Left lung (tissue), 10 donors: ENCODE measurements around the gene ZNF683. TPM values are rescaled to one million over a fixed set of nuclear protein-coding genes. Genes with fewer than 3 reads are reported as not detected.
"Not testable (repeated sequence)": the region's sequence is repeated elsewhere in the genome, so short reads cannot be mapped to it uniquely, and the experiment has no call there.

Experiments
- ATAC-seq: fragments of 200-7000 bp; cut with Tn5 transposase; one replicate; pipeline ENCODE4 v1.9.1; 2020; ENCODE audit warnings: moderate library complexity
- DNase-seq, 4 donors: peaks; one replicate each; pipeline ENCODE4 v3.0.0-alpha.2; 2013 to 2020
- H3K27ac ChIP-seq, 2 donors: fragments of 200-600 bp; sonication (generic) in 1 of 2; one replicate each; pipeline versions ENCODE4 v1.5.0 to v1.8.0; 2020 to 2021
- H3K27me3 ChIP-seq, 2 donors: fragments of 200-600 bp; sonication (generic) in 1 of 2; one replicate each; pipeline versions ENCODE4 v1.5.0 to v1.8.0; 2020 to 2021
- H3K36me3 ChIP-seq, 2 donors: fragments of 200-600 bp; sonication (generic) in 1 of 2; one replicate each; pipeline versions ENCODE4 v1.5.0 to v1.8.0; 2020 to 2021
- H3K4me1 ChIP-seq, 2 donors: fragments of 200-600 bp; one replicate each; pipeline ENCODE4 v1.8.0; 2021
- H3K4me3 ChIP-seq, 2 donors: fragments of 200-600 bp; sonication (generic) in 1 of 2; one replicate each; pipeline versions ENCODE4 v1.5.0 to v1.8.0; 2020 to 2021; ENCODE audit warnings: mild to moderate bottlenecking in 1 of 2
- H3K9me3 ChIP-seq, 2 donors: fragments of 200-600 bp; sonication (generic) in 1 of 2; one replicate each; pipeline versions ENCODE4 v1.5.0 to v1.8.0; 2020 to 2021
- intact Hi-C, 2 donors: fragments of 100-400 bp; cut with DNase I; formaldehyde crosslinking; loops; one replicate each; pipeline versions ENCODE4 v1.11.2 to v1.14.2; 2022
- polyA plus RNA-seq, 6 donors: library from polyadenylated mRNA; unstranded; fragments of 120-200 nt; gene quantifications; one replicate each; pipeline ENCODE4 v1.2.1, GENCODE V29; 2013; ENCODE audit not compliant: insufficient read length in 6 of 6
- total RNA-seq, 2 donors: library from RNA; stranded (reverse); fragmentation: NEBNext Ultra II Directional; extraction: Animal tissue kit (Norgen Biotek cat#: 25700); gene quantifications; one replicate each; pipeline ENCODE4 v1.2.1, GENCODE V29; 2021
- TF ChIP-seq, protein P1 (sequence below), 2 donors: fragments of 200-600 bp; sonication (generic) in 1 of 2; IDR thresholded peaks; one replicate each; pipeline versions ENCODE4 v1.5.0 to v1.8.0; 2021; ENCODE audit warnings: antibody characterized with exemption in 2 of 2
- donor health status: DM: no; HTN: yes; CAD: no.
- donor health status: DM: no; HTN: no; CAD: no.

ZNF683 gene
- total and polyA plus RNA-seq, 8 donors = 0.09 to 0.86 (median 0.21) TPM; not detected in 1

DNA sequence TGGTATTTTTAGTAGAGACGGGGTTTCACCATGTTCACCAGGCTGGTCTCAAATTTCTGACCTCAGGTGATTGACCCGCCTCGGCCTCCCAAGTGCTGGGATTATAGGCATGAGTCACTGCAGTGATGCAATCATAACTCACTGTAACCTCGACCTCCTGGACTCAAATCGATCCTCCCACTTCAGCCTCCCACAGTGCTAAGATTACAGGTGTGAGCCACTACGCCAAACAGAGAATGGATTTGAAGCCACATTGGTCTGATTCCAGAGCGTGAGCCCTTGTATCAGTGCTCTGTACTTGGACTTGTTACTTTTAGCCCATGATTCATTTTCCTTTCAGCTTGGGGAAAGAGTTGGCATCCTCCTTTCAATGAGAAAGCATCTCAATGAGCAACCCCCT is 14.9 kb upstream of the ZNF683 start:
- no peaks in the 10 kb centered on the region for H3K4me1 ChIP-seq
- no peak overlapping the region for H3K27ac ChIP-seq
- H3K9me3 ChIP-seq = no peaks in the 10 kb centered on the region
- intact Hi-C loops = no loop called here
- peaks cover 0 to 25% of the 10 kb centered on the region in 2 donors for H3K27me3 ChIP-seq
- ATAC-seq (no peak), DNase-seq (no peak)
- H3K4me3 ChIP-seq = no peak overlapping the region
- TF ChIP-seq, protein P1, sequence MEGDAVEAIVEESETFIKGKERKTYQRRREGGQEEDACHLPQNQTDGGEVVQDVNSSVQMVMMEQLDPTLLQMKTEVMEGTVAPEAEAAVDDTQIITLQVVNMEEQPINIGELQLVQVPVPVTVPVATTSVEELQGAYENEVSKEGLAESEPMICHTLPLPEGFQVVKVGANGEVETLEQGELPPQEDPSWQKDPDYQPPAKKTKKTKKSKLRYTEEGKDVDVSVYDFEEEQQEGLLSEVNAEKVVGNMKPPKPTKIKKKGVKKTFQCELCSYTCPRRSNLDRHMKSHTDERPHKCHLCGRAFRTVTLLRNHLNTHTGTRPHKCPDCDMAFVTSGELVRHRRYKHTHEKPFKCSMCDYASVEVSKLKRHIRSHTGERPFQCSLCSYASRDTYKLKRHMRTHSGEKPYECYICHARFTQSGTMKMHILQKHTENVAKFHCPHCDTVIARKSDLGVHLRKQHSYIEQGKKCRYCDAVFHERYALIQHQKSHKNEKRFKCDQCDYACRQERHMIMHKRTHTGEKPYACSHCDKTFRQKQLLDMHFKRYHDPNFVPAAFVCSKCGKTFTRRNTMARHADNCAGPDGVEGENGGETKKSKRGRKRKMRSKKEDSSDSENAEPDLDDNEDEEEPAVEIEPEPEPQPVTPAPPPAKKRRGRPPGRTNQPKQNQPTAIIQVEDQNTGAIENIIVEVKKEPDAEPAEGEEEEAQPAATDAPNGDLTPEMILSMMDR (IDR thresholded peaks at IDR 0.05) = no peak
- no peaks in the 10 kb centered on the region for H3K36me3 ChIP-seq

GRCh38 chr1:26385063-26385462 is 12.5 kb upstream of the ZNF683 start:
- H3K4me3 ChIP-seq, H3K4me1 ChIP-seq, ATAC-seq, DNase-seq, intact Hi-C loops, H3K36me3 ChIP-seq, H3K9me3 ChIP-seq, H3K27ac ChIP-seq: not testable (repeated sequence)
- peaks cover 0 to 27% of the 10 kb centered on the region in 2 donors for H3K27me3 ChIP-seq

DNA sequence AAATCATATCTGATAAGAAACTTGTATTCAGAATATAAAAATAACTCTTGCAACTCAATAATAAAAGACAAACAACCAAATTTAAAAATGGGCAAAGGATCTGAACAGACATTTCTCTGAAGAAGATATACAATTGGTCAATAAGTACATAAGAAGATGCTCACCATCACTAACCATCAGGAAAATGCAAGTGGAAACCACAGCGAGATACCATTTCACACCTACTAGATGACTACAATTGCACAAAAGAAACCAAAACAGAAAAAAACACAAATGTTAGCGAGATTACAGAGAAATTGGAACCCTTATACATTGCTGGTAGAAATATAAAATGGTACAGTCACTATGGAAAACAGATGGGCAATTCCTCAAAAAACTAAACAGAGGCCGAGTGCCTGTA is 11.5 kb upstream of the ZNF683 start:
- intact Hi-C loops = no loop called here
- H3K4me1 ChIP-seq = no peaks in the 10 kb centered on the region
- TF ChIP-seq, protein P1 (IDR thresholded peaks at IDR 0.05) = no peak
- DNase-seq (no peak), ATAC-seq (no peak)
- no peaks in the 10 kb centered on the region for H3K36me3 ChIP-seq
- peaks cover 0 to 27% of the 10 kb centered on the region in 2 donors for H3K27me3 ChIP-seq
- H3K4me3 ChIP-seq = no peak overlapping the region
- H3K27ac ChIP-seq = no peak overlapping the region
- H3K9me3 ChIP-seq = no peaks in the 10 kb centered on the region

DNA sequence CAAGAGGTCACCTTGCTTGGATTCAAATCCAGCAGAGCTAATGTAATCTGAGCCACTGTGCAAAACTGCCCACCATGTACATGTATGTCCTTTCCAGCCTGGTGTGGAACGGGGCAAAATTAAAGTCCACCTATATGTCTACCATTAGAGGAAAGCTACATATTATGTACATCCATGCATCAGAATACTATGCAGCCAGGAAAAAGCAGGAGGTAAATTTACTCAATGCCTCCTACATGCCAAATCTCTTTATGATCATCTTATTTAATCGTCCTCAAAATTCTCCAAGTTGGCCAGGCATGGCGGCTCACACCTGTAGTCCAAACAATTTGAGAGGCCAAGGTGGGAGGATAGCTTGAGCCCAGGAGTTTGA is 6.3 kb upstream of the ZNF683 start:
- Histone ChIP-seq H3K4me3 (no peak overlapping the region), H3K9me3 (no peaks in the 10 kb centered on the region), H3K36me3 (no peaks in the 10 kb centered on the region), H3K27ac (no peak overlapping the region), H3K27me3 (peaks cover 0 to 11% of the 10 kb centered on the region in 2 donors), H3K4me1 (peaks cover 0 to 18% of the 10 kb centered on the region in 2 donors)
- TF ChIP-seq, protein P1 (IDR thresholded peaks at IDR 0.05) = no peak
- ATAC-seq = no peak
- no peak for DNase-seq
- intact Hi-C loops = no loop called here

GRCh38 chr1:26378088-26378878 is 5.7 kb upstream of the ZNF683 start:
- H3K27me3 ChIP-seq = peaks cover 0 to 11% of the 10 kb centered on the region in 2 donors
- H3K36me3 ChIP-seq = no peaks in the 10 kb centered on the region
- DNase-seq = peak in 1 of 4 donors; percentile 67
- intact Hi-C loops = no loop called here
- no peak overlapping the region for H3K4me3 ChIP-seq
- peak overlapping the region; percentile 56 to 57 for H3K27ac ChIP-seq
- H3K9me3 ChIP-seq = no peaks in the 10 kb centered on the region
- H3K4me1 ChIP-seq = peaks cover 0 to 18% of the 10 kb centered on the region in 2 donors
- ATAC-seq = peak; percentile 86
- TF ChIP-seq, protein P1 (IDR thresholded peaks at IDR 0.05) = no peak
